Astrocyte of the spinal cord (primary cell): Measurements from ENCODE around the gene BCL6B.

Experiments used
- DNase-seq: peaks from one replicate; pipeline ENCODE4 v3.0.0; 2011; ENCODE audit warnings: low read depth, low spot score
- H3K4me3 ChIP-seq: 2 replicates; pipeline ENCODE4 v1.5.1; 2011; ENCODE audit warnings: low read depth, mild to moderate bottlenecking, low read length, moderate library complexity
- in situ Hi-C: cut with HindIII; loops from 2 replicates; pipeline ENCODE4 v1.10.0; 2017; ENCODE audit warnings: low sequenced_read_pairs
- TF ChIP-seq, protein P1 (sequence below): IDR thresholded peaks from 2 replicates; pipeline ENCODE4 v1.5.1; 2012; ENCODE audit warnings: low read depth, mild to moderate bottlenecking, low read length, inconsistent platforms

Gene BCL6B

DNA sequence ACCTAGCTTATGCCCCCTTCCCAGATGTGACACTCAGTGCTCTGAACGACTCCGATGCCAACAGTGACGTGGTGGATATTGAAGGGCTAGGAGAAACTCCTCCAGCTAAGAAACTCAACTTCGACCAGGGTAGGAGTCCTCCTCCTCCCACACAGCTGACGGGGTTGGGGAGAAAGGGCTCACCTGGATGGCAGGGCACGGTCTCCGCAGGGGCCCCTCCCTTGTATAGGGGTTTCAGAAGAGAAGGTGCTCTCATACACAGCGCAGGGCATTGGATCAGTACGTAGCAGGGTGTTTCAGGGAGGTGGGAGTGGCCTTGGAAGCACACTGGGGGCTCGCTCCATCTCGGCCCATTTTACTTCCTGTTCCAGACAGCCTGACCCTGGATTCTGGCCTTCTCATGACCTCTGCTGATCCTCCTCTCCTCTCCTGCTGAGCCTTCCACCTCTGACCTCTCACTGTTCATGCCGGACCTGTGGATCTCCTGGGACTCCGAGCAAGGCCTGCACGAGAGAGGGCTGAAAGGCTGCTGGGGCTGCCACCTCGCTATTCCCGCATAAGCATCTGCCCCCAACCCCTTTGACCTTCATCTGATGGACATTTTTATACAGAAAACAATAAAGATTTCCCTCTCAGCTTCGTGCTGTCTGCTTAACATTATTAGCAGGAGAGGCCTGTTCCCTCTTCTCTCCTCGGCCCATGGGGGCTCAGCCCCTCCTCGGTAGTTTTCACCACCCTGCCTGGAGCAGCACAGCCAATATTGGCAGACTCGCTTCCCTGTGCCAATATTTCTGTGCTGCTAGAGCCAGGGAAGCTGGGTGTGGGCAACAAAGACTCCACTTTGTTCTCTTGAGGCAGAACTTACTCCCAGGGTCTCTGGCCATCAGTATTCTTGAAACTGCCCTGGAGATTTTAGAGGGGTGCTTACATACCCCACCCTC, 5.7 kb upstream of the BCL6B start:
- TF ChIP-seq, protein P1, sequence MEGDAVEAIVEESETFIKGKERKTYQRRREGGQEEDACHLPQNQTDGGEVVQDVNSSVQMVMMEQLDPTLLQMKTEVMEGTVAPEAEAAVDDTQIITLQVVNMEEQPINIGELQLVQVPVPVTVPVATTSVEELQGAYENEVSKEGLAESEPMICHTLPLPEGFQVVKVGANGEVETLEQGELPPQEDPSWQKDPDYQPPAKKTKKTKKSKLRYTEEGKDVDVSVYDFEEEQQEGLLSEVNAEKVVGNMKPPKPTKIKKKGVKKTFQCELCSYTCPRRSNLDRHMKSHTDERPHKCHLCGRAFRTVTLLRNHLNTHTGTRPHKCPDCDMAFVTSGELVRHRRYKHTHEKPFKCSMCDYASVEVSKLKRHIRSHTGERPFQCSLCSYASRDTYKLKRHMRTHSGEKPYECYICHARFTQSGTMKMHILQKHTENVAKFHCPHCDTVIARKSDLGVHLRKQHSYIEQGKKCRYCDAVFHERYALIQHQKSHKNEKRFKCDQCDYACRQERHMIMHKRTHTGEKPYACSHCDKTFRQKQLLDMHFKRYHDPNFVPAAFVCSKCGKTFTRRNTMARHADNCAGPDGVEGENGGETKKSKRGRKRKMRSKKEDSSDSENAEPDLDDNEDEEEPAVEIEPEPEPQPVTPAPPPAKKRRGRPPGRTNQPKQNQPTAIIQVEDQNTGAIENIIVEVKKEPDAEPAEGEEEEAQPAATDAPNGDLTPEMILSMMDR = no peak
- no peak for DNase-seq
- in situ Hi-C loops = no loop called here
- no peak overlapping the region for H3K4me3 ChIP-seq

GRCh38 chr17:7017827-7018200, 5.0 kb upstream of the BCL6B start:
- DNase-seq = no peak
- TF ChIP-seq, protein P1 = no peak
- no peak overlapping the region for H3K4me3 ChIP-seq
- in situ Hi-C loops = no loop called here

DNA sequence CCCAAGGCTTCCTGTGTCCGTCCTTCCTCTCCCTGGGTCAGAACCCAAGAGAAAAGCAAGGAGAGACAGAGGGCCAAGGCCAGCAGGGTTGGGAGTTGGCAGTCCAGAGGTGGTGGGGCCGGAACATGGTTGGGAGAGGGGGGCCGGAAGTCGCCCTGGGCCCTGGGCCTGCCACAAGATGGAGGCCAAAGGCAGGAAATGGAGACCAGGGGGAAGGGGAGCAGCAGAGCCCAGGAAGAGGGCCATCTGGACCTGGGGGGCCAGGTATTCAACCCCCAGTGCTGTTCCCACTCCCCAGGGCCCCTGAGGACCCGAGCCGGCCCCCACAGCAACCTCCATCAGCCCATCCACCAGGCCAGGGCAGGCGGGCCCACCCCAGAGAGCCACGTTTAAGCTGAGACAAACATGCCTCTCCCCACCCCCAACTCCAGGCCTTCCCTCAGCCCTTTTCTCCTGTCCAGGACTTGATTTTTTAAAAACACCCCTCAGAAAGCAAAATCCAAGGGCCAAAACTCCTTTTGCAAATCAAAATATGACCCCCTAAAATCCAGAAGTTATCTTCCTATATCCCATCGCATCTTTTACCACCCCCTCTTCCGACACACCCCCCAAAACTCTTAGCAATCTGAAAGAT, 4.4 kb upstream of the BCL6B start:
- no peak overlapping the region for H3K4me3 ChIP-seq
- TF ChIP-seq, protein P1 = no peak
- in situ Hi-C loops = no loop called here
- no peak for DNase-seq

- DNase-seq = no peak
- no peak overlapping the region for H3K4me3 ChIP-seq
- TF ChIP-seq, protein P1 = no peak
- in situ Hi-C loops = no loop called here
Measured at GRCh38 chr17:7019367-7019766, 3.5 kb upstream of the BCL6B start.

GRCh38 chr17:7019839-7020519, 2.9 kb upstream of the BCL6B start:
- DNase-seq = peak; percentile 61
- peak overlapping the region; percentile 38 for H3K4me3 ChIP-seq
- TF ChIP-seq, protein P1 = no peak
- in situ Hi-C loops = no loop called here

- TF ChIP-seq, protein P1 = no peak
- no peak for DNase-seq
- in situ Hi-C loops = no loop called here
- no peak overlapping the region for H3K4me3 ChIP-seq
Measured at GRCh38 chr17:7020894-7021664, 1.8 kb upstream of the BCL6B start.
